Inflammatory macrophage (primary cell): ENCODE results near the gene EDN2.

ENCODE experiments used
- DNase-seq, 2 donors: peaks; one replicate each; pipeline ENCODE4 v3.0.0-alpha.2; 2020 to 2022

The EDN2 gene

GRCh38 chr1:41482001-41482765 lies 2.3 kb downstream of the EDN2 start:
- no peak for DNase-seq

GRCh38 chr1:41481109-41481775 lies 3.2 kb downstream of the EDN2 start:
- DNase-seq: no peak

- no peak for DNase-seq
Observed at GRCh38 chr1:41480204-41481108, 4.0 kb downstream of the EDN2 start.

- no peak for DNase-seq
Observed at GRCh38 chr1:41479808-41480160, 4.7 kb downstream of the EDN2 start.

GRCh38 chr1:41479000-41479807 lies 5.3 kb downstream of the EDN2 start:
- DNase-seq: no peak

- no peak for DNase-seq
Observed at GRCh38 chr1:41478118-41478748, 6.2 kb downstream of the EDN2 start.

GRCh38 chr1:41476807-41477361 lies 7.6 kb downstream of the EDN2 start:
- no peak for DNase-seq

- no peak for DNase-seq
Observed at GRCh38 chr1:41475859-41476567, 8.5 kb downstream of the EDN2 start.

- no peak for DNase-seq
Observed at GRCh38 chr1:41475346-41475745, 9.1 kb downstream of the EDN2 start.

GRCh38 chr1:41474490-41475271 lies 9.8 kb downstream of the EDN2 start:
- DNase-seq: no peak

GRCh38 chr1:41473738-41474362 lies 10.6 kb downstream of the EDN2 start:
- no peak for DNase-seq

- no peak for DNase-seq
Observed at GRCh38 chr1:41471658-41472057, 12.8 kb downstream of the EDN2 start.

GRCh38 chr1:41469706-41470105 lies 14.8 kb downstream of the EDN2 start:
- DNase-seq: no peak

- DNase-seq: no peak
Observed at GRCh38 chr1:41468122-41468762, 16.2 kb downstream of the EDN2 start.

GRCh38 chr1:41467673-41468072 lies 16.8 kb downstream of the EDN2 start:
- DNase-seq: no peak

GRCh38 chr1:41466146-41466545 lies 18.3 kb downstream of the EDN2 start:
- DNase-seq: no peak

- DNase-seq: no peak
Observed at GRCh38 chr1:41465741-41466140, 18.7 kb downstream of the EDN2 start.

- no peak for DNase-seq
Observed at GRCh38 chr1:41464885-41465284, 19.6 kb downstream of the EDN2 start.

GRCh38 chr1:41463516-41463915 lies 21.0 kb downstream of the EDN2 start:
- DNase-seq: no peak
